ENCODE data around the gene GPAT3. TPM values are rescaled to one million over a fixed set of nuclear protein-coding genes. Genes with fewer than 3 reads are reported as not detected.
A peak's percentile ranks its signal among the peaks of the same experiment; 100 is the strongest.

GPAT3 gene
- total and polyA plus RNA-seq, 3 donors from 2014 or later: 5.7 to 16.2 (median 6.4) TPM

DNA sequence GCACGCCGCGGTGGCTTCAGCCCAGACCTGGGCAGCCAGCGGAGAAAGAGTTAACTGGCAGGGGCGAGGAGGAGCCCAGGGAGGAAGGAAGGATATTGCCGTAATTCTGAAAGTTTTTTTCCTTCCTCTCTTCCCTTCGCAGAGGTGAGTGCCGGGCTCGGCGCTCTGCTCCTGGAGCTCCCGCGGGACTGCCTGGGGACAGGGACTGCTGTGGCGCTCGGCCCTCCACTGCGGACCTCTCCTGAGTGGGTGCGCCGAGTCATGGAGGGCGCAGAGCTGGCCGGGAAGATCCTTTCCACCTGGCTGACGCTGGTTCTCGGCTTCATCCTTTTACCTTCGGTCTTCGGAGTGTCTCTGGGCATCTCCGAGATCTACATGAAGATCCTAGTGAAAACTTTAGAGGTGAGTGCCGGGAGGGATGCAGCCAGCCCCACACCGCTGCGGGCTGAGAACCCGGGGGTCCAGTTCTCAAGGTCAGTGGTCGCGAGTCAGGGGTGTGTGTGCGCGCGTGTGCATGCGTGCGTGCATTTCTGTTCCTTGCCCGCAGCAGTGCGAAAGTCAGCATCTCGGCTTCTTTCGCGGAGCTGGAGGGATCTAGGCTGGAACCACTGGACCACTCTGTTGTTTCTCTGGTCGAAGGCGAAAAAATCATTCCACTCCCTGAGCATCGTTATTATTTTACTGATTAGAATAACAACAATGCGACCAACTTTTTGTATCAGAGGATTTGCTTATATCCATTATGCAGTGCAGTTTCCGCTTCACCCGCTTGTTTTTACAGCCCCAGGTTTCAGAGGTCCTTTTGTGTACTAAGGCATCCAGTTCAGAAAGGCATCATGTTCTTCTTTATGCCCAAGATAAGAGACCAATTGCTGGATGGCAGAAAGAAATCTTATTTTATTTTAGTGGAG lies 709 bp downstream of the GPAT3 start:
- no peaks in the 10 kb centered on the region for H3K36me3 ChIP-seq (ENCODE audit: low read depth, missing control alignments)
- TF ChIP-seq POLR2A (IDR thresholded peaks at IDR 0.05): no peak
- TF ChIP-seq, protein P1, sequence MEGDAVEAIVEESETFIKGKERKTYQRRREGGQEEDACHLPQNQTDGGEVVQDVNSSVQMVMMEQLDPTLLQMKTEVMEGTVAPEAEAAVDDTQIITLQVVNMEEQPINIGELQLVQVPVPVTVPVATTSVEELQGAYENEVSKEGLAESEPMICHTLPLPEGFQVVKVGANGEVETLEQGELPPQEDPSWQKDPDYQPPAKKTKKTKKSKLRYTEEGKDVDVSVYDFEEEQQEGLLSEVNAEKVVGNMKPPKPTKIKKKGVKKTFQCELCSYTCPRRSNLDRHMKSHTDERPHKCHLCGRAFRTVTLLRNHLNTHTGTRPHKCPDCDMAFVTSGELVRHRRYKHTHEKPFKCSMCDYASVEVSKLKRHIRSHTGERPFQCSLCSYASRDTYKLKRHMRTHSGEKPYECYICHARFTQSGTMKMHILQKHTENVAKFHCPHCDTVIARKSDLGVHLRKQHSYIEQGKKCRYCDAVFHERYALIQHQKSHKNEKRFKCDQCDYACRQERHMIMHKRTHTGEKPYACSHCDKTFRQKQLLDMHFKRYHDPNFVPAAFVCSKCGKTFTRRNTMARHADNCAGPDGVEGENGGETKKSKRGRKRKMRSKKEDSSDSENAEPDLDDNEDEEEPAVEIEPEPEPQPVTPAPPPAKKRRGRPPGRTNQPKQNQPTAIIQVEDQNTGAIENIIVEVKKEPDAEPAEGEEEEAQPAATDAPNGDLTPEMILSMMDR (IDR thresholded peaks at IDR 0.05): no peak
- peak; percentile 26 for DNase-seq
- peak overlapping the region; percentile 38 to 68 for H3K4me3 ChIP-seq
- no peaks in the 10 kb centered on the region for H3K27me3 ChIP-seq
- H3K4me1 ChIP-seq: peaks cover 4% of the 10 kb centered on the region
- intact Hi-C loops (cut with DNase I; ENCODE audit: low total_unique reads): no loop called here
- 3 to 7% methylated on average over 28 to 45 of the region's 46 CpGs for WGBS, 2 donors
- H3K9me3 ChIP-seq: no peaks in the 10 kb centered on the region
- no peak overlapping the region for H3K27ac ChIP-seq

DNA sequence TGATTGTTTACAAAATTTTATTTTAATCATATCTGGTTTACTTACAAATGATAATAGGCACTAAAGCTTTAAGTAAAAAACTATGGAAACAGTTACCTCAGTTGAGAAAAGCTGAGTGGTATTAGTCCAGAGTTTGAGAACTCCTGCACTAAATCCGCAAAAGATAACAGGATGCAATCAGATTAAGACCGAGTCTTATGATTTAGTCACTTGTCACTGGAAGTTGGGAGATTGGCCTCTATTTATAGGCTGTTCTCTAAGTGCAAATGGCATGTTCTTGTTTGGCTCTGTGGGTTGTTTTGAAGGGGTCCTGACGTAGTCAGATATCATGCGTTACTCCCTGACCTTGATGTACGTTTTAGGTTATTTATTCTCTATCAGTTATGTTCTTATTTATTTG lies 6.3 kb downstream of the GPAT3 start:
- Histone ChIP-seq H3K4me3 (no peak overlapping the region), H3K27ac (no peak overlapping the region), H3K36me3 (ENCODE audit: low read depth, missing control alignments) (no peaks in the 10 kb centered on the region), H3K4me1 (no peaks in the 10 kb centered on the region), H3K9me3 (no peaks in the 10 kb centered on the region), H3K27me3 (no peaks in the 10 kb centered on the region)
- intact Hi-C loops (cut with DNase I; ENCODE audit: low total_unique reads): no loop called here
- 63 to 69% methylated on average over 5 of the region's 5 CpGs for WGBS, 2 donors
- DNase-seq: no peak
- no peak for TF ChIP-seq POLR2A (IDR thresholded peaks at IDR 0.05)
- TF ChIP-seq, protein P1 (IDR thresholded peaks at IDR 0.05): no peak

DNA sequence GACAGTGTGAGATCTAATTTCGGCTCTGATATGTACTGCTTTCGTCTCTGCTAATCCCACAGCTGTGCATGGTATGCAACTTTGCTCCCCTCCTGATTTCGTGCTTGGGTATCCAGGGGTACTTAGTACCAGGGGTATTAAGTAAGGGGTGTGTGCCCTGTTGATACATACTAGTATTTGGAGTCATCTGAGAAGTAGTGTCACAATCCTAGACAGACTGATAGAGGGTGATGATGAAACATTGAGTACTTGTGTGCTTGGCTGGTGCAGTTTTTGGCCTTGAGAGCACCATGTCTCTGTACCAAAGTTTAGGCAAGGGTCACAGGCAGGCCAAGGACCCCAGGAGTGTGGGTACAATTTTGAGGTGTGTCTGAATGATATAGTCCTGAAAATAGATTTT lies 10.9 kb downstream of the GPAT3 start:
- no peaks in the 10 kb centered on the region for H3K4me1 ChIP-seq
- TF ChIP-seq POLR2A (IDR thresholded peaks at IDR 0.05): no peak
- TF ChIP-seq, protein P1 (IDR thresholded peaks at IDR 0.05): no peak
- H3K27ac ChIP-seq: no peak overlapping the region
- H3K9me3 ChIP-seq: no peaks in the 10 kb centered on the region
- no peaks in the 10 kb centered on the region for H3K36me3 ChIP-seq (ENCODE audit: low read depth, missing control alignments)
- intact Hi-C loops (cut with DNase I; ENCODE audit: low total_unique reads): no loop called here
- no peaks in the 10 kb centered on the region for H3K27me3 ChIP-seq
- H3K4me3 ChIP-seq: no peak overlapping the region
- DNase-seq: no peak
- WGBS, 2 donors: 86 to 87% methylated on average over 3 of the region's 3 CpGs

DNA sequence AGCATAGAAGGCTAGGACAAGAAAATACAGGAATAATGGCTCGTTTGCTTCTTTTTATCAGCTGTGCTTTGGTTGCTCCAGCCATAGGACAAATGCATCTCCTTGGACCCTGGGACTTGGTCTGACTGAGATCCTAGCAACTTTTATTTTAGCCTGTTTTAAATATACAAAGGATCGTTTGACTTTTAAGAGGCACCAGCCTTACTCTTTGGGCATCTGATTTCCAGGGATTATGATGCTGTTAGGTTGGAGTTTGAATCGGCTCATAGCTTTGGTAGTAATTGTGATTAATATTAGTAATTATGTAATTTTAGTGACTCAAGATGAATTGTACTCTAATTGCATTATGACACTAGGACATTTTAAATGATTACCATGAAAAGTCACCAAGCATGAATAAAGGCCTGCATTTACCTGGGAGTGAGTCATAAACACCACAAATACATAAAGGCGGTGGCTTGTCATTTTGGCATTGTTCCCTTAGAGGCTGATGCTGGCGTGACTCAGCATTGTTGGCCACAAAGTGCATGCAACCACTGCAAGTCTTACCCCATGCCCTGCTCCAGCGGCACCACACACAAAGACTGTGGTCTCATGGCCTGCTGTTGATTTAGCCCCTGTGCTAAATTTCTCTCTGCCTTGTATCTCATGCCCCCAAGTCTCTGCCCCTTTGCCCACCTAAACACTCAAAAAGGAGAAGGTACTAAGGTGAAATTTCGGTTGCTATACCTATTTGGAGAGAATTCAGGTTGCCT lies 12.4 kb downstream of the GPAT3 start:
- TF ChIP-seq POLR2A (IDR thresholded peaks at IDR 0.05): no peak
- TF ChIP-seq, protein P1 (IDR thresholded peaks at IDR 0.05): no peak
- DNase-seq: no peak

More for the DNA sequence above, 12.4 kb downstream of the GPAT3 start:
- WGBS, 2 donors: 77 to 79% methylated on average over 7 of the region's 7 CpGs
- H3K4me1 ChIP-seq: no peaks in the 10 kb centered on the region
- H3K27ac ChIP-seq: no peak overlapping the region
- intact Hi-C loops (cut with DNase I; ENCODE audit: low total_unique reads): no loop called here
- no peaks in the 10 kb centered on the region for H3K36me3 ChIP-seq (ENCODE audit: low read depth, missing control alignments)
- H3K4me3 ChIP-seq: no peak overlapping the region
- no peaks in the 10 kb centered on the region for H3K9me3 ChIP-seq
- H3K27me3 ChIP-seq: no peaks in the 10 kb centered on the region

All from testis (tissue), 3 donors.